Heart right ventricle (tissue), 16 donors: ENCODE measurements around the gene SMAD3. TPM values are rescaled to one million over a fixed set of nuclear protein-coding genes. Genes with fewer than 3 reads are reported as not detected.

Experiments
- ATAC-seq, 8 donors: fragments of 200-7000 bp; cut with Tn5 transposase; one replicate each; pipeline ENCODE4 v1.9.1; 2020; ENCODE audit warnings: mild to moderate bottlenecking in 8 of 8, moderate library complexity in 8 of 8, moderate number of reproducible peaks in 1 of 8
- DNase-seq, 2 donors: peaks; one replicate each; pipeline ENCODE4 v3.0.0-alpha.2; 2020
- H3K27ac ChIP-seq, 10 donors: fragments of 200-600 bp; sonication (generic) in 2 of 10; one replicate each; pipeline versions ENCODE4 v1.5.0 to v1.8.0; 2020 to 2022; ENCODE audit warnings: mild to moderate bottlenecking in 3 of 10
- H3K27me3 ChIP-seq, 7 donors: fragments of 200-600 bp; one replicate each; pipeline ENCODE4 v1.8.0; 2021 to 2022; ENCODE audit warnings: mild to moderate bottlenecking in 2 of 7
- H3K36me3 ChIP-seq, 9 donors: fragments of 200-600 bp; sonication (generic) in 1 of 9; one replicate each; pipeline versions ENCODE4 v1.5.0 to v1.8.0; 2020 to 2022; ENCODE audit warnings: mild to moderate bottlenecking in 2 of 9
- H3K4me1 ChIP-seq, 9 donors: fragments of 200-600 bp; sonication (generic) in 1 of 9; one replicate each; pipeline versions ENCODE4 v1.5.0 to v1.8.0; 2020 to 2022; ENCODE audit warnings: mild to moderate bottlenecking in 4 of 9
- H3K4me3 ChIP-seq, 10 donors: fragments of 200-600 bp; sonication (generic) in 2 of 10; one replicate each; pipeline versions ENCODE4 v1.5.0 to v1.8.0; 2020 to 2022; ENCODE audit warnings: mild to moderate bottlenecking in 7 of 10, moderate library complexity in 2 of 10
- H3K9me3 ChIP-seq, 11 donors: fragments of 200-600 bp in 10 of 11; sonication (generic) in 2 of 11; one replicate each; pipeline versions ENCODE4 v1.5.0 to v1.8.0; 2013 to 2022; ENCODE audit warnings: mild to moderate bottlenecking in 2 of 11, control low read depth in 1 of 11, moderate library complexity in 1 of 11
- whole genome bisulfite sequencing, 2 donors: extraction: QIAGEN DNeasy Blood & Tissue Kit; methylation state at CpG; one replicate each; pipeline ENCODE4 v1.1.7; 2013; ENCODE audit warnings: inconsistent platforms in 1 of 2; 5-methylcytosine and 5-hydroxymethylcytosine counted together
- intact Hi-C, 10 donors: fragments of 100-400 bp; cut with DNase I; formaldehyde crosslinking; loops; one replicate each; pipeline versions ENCODE4 v1.11.1 to v1.14.2; 2022
- polyA plus RNA-seq, 2 donors: library from polyadenylated mRNA; stranded (reverse); fragments of 200-250 nt; gene quantifications; one replicate each; pipeline ENCODE4 v1.2.3, GENCODE V29; 2013
- total RNA-seq, 10 donors: library from RNA; stranded (reverse); fragmentation: NEBNext Ultra II Directional in 3 of 10; extraction: Animal tissue kit (Norgen Biotek cat#: 25700) in 3 of 10; gene quantifications; one replicate each; pipeline versions ENCODE4 v1.2.1 to v1.2.4, GENCODE V29; 2021 to 2023
- TF ChIP-seq, protein P1 (sequence below), 9 donors: fragments of 200-600 bp; sonication (generic) in 2 of 9; IDR thresholded peaks; one replicate each; pipeline versions ENCODE4 v1.5.0 to v1.8.0; 2021 to 2022; ENCODE audit warnings: antibody characterized with exemption in 9 of 9, mild to moderate bottlenecking in 5 of 9, moderate library complexity in 1 of 9
- donor health status: Arrhythmogenic right ventricular cardiomyopathy.
- donor health status: ischemic (EF 13 %, LVEDD 7.1; RV severe dilation, severe dysfunction).
- donor health status: healthy with polysubstance abuse.
- donor health status: DM: no; HTN: yes; CAD: no.
- donor health status: DM: no; HTN: no; CAD: no.
- donor health status: ischemic (EF 25% LVEDD 6.9; RV normal size, moderate dysfunction).
- donor health status: ischemic (EF 25% LVEDD 5.7; RV mildly dilated, moderate dysfunction).
- donor health status: healthy.
- donor health status: DM: yes; HTN: yes; CAD: no.
- donor health status: Ischemic cardiomyopathy.
- donor health status: ischemic (EF 35%, LVEDD 5.7; RV mildly dilated, moderate dysfunction).
- donor health status: nonischemic (EF 11% LVEDD 7.7; RV severe dilation, severe dysfunction).
- donor health status: DM: yes; HTN: yes; CAD: no.
- donor health status: PGD.
- donor health status: ischemic (EF 29% LVEDD 5.4; RV normal size, mild dysfunction).
- donor health status: nonischemic (EF 23%, LVEDD 6.1; RV moderate dilation, normal function).

SMAD3 gene
- total and polyA plus RNA-seq, 12 donors, result 6.2 to 44.8 (median 15.5) TPM

DNA sequence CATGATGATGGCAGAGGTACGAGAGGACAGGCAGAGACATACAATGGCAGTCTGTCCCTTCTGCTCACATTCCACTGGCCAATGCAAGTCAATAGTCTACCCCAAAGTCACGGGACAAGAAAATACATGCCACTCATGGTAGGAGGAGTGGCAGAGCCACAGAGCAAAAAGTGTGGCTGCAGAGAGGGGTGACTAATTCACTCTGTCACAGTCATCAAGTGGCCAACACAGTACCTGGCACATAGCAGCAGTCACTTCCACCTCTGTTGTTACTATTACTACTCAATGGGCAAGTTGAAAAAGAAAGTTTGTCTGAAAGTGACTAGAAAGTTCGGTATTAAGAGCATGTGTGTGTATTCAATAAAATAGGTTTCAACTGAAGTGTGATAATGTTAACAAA is 91.4 kb downstream of the SMAD3 start:
- Histone ChIP-seq H3K4me1 (peaks cover 0 to 46% (median 32%) of the 10 kb centered on the region in 9 donors), H3K9me3 (no peaks in the 10 kb centered on the region), H3K36me3 (no peaks in the 10 kb centered on the region), H3K4me3 (no peak overlapping the region), H3K27ac (peak overlapping the region in 3 of 10 donors; percentile 31 to 62 (median 61)), H3K27me3 (no peaks in the 10 kb centered on the region)
- TF ChIP-seq, protein P1, sequence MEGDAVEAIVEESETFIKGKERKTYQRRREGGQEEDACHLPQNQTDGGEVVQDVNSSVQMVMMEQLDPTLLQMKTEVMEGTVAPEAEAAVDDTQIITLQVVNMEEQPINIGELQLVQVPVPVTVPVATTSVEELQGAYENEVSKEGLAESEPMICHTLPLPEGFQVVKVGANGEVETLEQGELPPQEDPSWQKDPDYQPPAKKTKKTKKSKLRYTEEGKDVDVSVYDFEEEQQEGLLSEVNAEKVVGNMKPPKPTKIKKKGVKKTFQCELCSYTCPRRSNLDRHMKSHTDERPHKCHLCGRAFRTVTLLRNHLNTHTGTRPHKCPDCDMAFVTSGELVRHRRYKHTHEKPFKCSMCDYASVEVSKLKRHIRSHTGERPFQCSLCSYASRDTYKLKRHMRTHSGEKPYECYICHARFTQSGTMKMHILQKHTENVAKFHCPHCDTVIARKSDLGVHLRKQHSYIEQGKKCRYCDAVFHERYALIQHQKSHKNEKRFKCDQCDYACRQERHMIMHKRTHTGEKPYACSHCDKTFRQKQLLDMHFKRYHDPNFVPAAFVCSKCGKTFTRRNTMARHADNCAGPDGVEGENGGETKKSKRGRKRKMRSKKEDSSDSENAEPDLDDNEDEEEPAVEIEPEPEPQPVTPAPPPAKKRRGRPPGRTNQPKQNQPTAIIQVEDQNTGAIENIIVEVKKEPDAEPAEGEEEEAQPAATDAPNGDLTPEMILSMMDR (IDR thresholded peaks at IDR 0.05), result no peak
- no peak for ATAC-seq
- WGBS, 2 donors, result 98% methylated on average over 3 of the region's 3 CpGs
- intact Hi-C loops, result no loop called here
- no peak for DNase-seq

DNA sequence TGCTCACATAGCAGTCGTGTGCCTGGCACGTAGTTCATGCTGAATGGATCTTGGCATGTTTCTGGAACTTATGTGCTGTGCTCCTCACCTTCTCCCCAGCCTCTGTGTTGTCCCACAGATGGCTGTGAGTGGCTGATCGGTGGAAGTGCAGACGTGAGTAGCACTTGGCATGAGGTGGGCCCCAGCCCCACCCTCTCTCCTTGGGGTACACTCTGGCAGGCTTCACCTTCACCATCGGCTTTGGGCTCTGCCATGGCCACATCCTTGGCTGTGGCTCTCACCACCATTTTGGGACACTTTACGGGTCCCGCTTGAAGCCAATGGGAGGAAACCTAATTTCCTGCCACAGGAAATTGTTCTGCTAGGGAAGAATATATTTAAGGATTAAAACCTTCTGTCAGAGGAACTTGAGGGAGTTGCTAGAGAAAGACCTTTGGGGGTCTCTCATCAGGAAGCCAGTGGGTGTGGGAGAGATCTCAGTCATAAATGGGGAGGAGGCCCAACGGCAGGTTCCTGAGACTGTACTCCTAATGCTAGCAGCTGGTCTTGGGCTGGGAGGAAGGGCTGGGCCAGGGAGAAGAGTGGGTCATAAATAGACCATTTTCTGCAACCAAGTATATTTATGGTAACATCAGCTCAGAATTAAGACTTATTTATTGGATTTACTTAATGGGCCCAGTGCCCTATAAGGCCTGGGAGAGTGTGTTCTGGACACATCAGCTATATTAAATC is 92.3 kb downstream of the SMAD3 start:
- TF ChIP-seq, protein P1 (IDR thresholded peaks at IDR 0.05), result no peak
- Histone ChIP-seq H3K4me1 (peaks cover 0 to 54% (median 37%) of the 10 kb centered on the region in 9 donors), H3K9me3 (no peaks in the 10 kb centered on the region), H3K4me3 (no peak overlapping the region), H3K27me3 (no peaks in the 10 kb centered on the region), H3K36me3 (no peaks in the 10 kb centered on the region), H3K27ac (peak overlapping the region in 8 of 10 donors; percentile 4 to 62 (median 46))
- no peak for DNase-seq
- peak in 7 of 8 donors; percentile 21 to 83 (median 62) for ATAC-seq
- 64 to 70% methylated on average over 8 of the region's 8 CpGs for WGBS, 2 donors
- intact Hi-C loops, result no loop called here

DNA sequence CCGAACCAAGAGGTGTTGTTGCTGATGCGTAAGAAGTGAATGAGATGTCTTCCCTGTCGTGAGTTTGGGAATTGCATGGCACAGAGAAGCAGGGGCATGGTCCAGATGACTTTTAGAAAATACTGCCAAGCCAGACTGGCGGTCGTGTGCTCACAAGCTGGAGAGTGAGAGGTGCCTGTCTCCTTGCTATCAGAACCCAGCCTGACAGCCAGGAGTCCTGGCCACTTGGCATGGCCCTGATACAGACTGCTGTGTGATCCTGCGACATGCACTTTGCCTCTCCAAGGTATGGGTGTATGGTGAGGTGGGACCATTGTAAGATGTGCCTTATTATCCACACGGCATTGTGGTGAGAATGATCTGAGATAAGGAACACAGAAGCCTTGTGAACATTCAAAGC is 93.0 kb downstream of the SMAD3 start:
- H3K4me3 ChIP-seq, result no peak overlapping the region
- no peaks in the 10 kb centered on the region for H3K27me3 ChIP-seq
- H3K36me3 ChIP-seq, result no peaks in the 10 kb centered on the region
- WGBS, 2 donors, result 49 to 63% methylated on average over 7 of the region's 7 CpGs
- ATAC-seq (peak in 6 of 8 donors; percentile 15 to 58 (median 46)), DNase-seq (no peak)
- TF ChIP-seq, protein P1 (IDR thresholded peaks at IDR 0.05), result no peak
- intact Hi-C loops, result no loop called here
- H3K9me3 ChIP-seq, result no peaks in the 10 kb centered on the region
- peaks cover 0 to 55% (median 38%) of the 10 kb centered on the region in 9 donors for H3K4me1 ChIP-seq
- H3K27ac ChIP-seq, result peak overlapping the region in 7 of 10 donors; percentile 15 to 61 (median 38)

DNA sequence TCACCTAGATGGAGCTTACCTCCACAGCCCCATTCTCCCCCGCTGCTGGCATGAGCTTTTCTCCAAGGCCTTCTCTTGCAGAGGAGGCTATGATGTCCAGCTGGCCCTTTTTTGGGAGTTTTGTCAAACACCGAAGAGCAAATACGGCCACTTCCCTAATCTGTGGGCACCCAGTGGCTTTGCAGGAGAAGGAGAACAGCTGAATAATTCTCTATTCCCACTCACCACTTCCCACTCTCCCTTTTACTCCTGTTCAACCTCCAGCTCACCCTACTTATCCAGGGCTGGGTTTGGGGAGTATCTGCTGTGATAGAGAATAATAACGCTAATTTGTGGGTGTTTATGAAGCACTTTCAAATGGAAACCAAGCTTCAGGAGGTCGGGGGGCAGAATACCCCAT is 96.0 kb downstream of the SMAD3 start:
- no peak overlapping the region for H3K4me3 ChIP-seq
- ATAC-seq, result no peak
- 90% methylated on average over 5 of the region's 5 CpGs for WGBS, 2 donors
- intact Hi-C loops, result no loop called here
- peak overlapping the region in 2 of 10 donors; percentile 9 to 14 for H3K27ac ChIP-seq
- no peak for DNase-seq
- no peaks in the 10 kb centered on the region for H3K27me3 ChIP-seq
- peaks cover 0 to 20% (median 0%) of the 10 kb centered on the region in 9 donors for H3K36me3 ChIP-seq
- TF ChIP-seq, protein P1 (IDR thresholded peaks at IDR 0.05), result no peak
- no peaks in the 10 kb centered on the region for H3K9me3 ChIP-seq
- H3K4me1 ChIP-seq, result peaks cover 5 to 73% (median 58%) of the 10 kb centered on the region in 9 donors
